Fibroblast of lung (primary cell): ENCODE results near the gene HOPX.
"Not testable (repeated sequence)": the region's sequence is repeated elsewhere in the genome, so short reads cannot be mapped to it uniquely, and the experiment has no call there.

Experiments used
- CTCF ChIP-seq, 2 donors: IDR thresholded peaks in 1 of 2; conservative IDR thresholded peaks in 1 of 2; 1 replicate in 1 of 2; 2 replicates in 1 of 2; pipeline ENCODE4 v1.5.1; 2011 to 2012; ENCODE audit warnings: low read length in 2 of 2, control low read depth in 1 of 2, inconsistent platforms in 1 of 2, low read depth in 1 of 2, mild to moderate bottlenecking in 1 of 2
- EZH2 ChIP-seq: IDR thresholded peaks from 2 replicates; pipeline ENCODE4 v1.5.1; 2012; ENCODE audit warnings: low read length, control low read depth, mild to moderate bottlenecking; ENCODE audit errors: missing control alignments

- not testable (repeated sequence) for TF ChIP-seq CTCF (conservative IDR thresholded peaks at IDR 0.05 in 1 of 2, IDR thresholded peaks at IDR 0.05 in 1 of 2; ENCODE audit: low read depth in 1 of 2, low read length in 2 of 2); EZH2
These were observed 12.4 kb upstream of the HOPX start for GRCh38 chr4:56693476-56693875.
